SW480 (cell line): ENCODE results near the gene ETS2.
A peak's percentile ranks its signal among the peaks of the same experiment; 100 is the strongest.

Experiments
- DNase-seq: peaks from one replicate; pipeline ENCODE4 v3.0.0-alpha.2; 2016; ENCODE audit warnings: low spot score

Gene ETS2

GRCh38 chr21:38802050-38803026 is 3.4 kb upstream of the ETS2 start:
- no peak for DNase-seq

GRCh38 chr21:38803075-38803660 is 2.6 kb upstream of the ETS2 start:
- no peak for DNase-seq

- no peak for DNase-seq
Observed at GRCh38 chr21:38804030-38804788, 1.5 kb upstream of the ETS2 start.

GRCh38 chr21:38804789-38805327 is 871 bp upstream of the ETS2 start:
- DNase-seq: peak; percentile 65

- peak; percentile 23 for DNase-seq
Observed at GRCh38 chr21:38806153-38806941, 618 bp downstream of the ETS2 start.

- DNase-seq: peak; percentile 27
Observed at GRCh38 chr21:38806942-38807284, 1.2 kb downstream of the ETS2 start.

GRCh38 chr21:38807441-38807871 is 1.7 kb downstream of the ETS2 start:
- no peak for DNase-seq

GRCh38 chr21:38807986-38808385 is 2.3 kb downstream of the ETS2 start:
- DNase-seq: no peak

- DNase-seq: no peak
Observed at GRCh38 chr21:38809198-38809878, 3.6 kb downstream of the ETS2 start.

- DNase-seq: no peak
Observed at GRCh38 chr21:38810034-38810825, 4.5 kb downstream of the ETS2 start.

- no peak for DNase-seq
Observed at GRCh38 chr21:38810826-38811164, 5.1 kb downstream of the ETS2 start.

GRCh38 chr21:38811257-38811656 is 5.5 kb downstream of the ETS2 start:
- DNase-seq: no peak

GRCh38 chr21:38813143-38813542 is 7.4 kb downstream of the ETS2 start:
- DNase-seq: no peak

- DNase-seq: no peak
Observed at GRCh38 chr21:38813547-38813946, 7.8 kb downstream of the ETS2 start.

- no peak for DNase-seq
Observed at GRCh38 chr21:38814126-38815059, 8.7 kb downstream of the ETS2 start.

GRCh38 chr21:38815060-38815405 is 9.3 kb downstream of the ETS2 start:
- DNase-seq: peak; percentile 18

- no peak for DNase-seq
Observed at GRCh38 chr21:38816400-38816977, 10.8 kb downstream of the ETS2 start.

- DNase-seq: no peak
Observed at GRCh38 chr21:38817371-38818324, 11.9 kb downstream of the ETS2 start.
